ENCODE measurements around the gene IGFL3. TPM values are rescaled to one million over a fixed set of nuclear protein-coding genes. Genes with fewer than 3 reads are reported as not detected.
A peak's percentile ranks its signal among the peaks of the same experiment; 100 is the strongest.

Gene IGFL3
- total and polyA plus RNA-seq, 8 donors: not detected

GRCh38 chr19:46144756-46145155 lies 20.3 kb upstream of the IGFL3 start:
- no peak for TF ChIP-seq CTCF (IDR thresholded peaks at IDR 0.05)
- Histone ChIP-seq H3K27me3 (peaks cover 0 to 16% of the 10 kb centered on the region in 2 donors), H3K36me3 (no peaks in the 10 kb centered on the region), H3K9me3 (no peaks in the 10 kb centered on the region), H3K27ac (no peak overlapping the region), H3K4me3 (no peak overlapping the region), H3K4me1 (peaks cover 0 to 3% of the 10 kb centered on the region in 2 donors)
- DNase-seq (peak in 1 of 4 donors; percentile 10), ATAC-seq (no peak)
- intact Hi-C loops (cut with DNase I): no loop called here

GRCh38 chr19:46142294-46142693 lies 17.8 kb upstream of the IGFL3 start:
- Histone ChIP-seq H3K4me3 (no peak overlapping the region), H3K27ac (no peak overlapping the region), H3K4me1 (no peaks in the 10 kb centered on the region), H3K9me3 (no peaks in the 10 kb centered on the region), H3K27me3 (peaks cover 0 to 9% of the 10 kb centered on the region in 2 donors), H3K36me3 (no peaks in the 10 kb centered on the region)
- DNase-seq (no peak), ATAC-seq (no peak)
- intact Hi-C loops (cut with DNase I): no loop called here
- TF ChIP-seq CTCF (IDR thresholded peaks at IDR 0.05): no peak

GRCh38 chr19:46141421-46141820 lies 16.9 kb upstream of the IGFL3 start:
- TF ChIP-seq CTCF (IDR thresholded peaks at IDR 0.05): no peak
- Histone ChIP-seq H3K27ac (no peak overlapping the region), H3K4me1 (no peaks in the 10 kb centered on the region), H3K4me3 (no peak overlapping the region), H3K27me3 (peaks cover 0 to under 1% of the 10 kb centered on the region in 2 donors), H3K9me3 (no peaks in the 10 kb centered on the region), H3K36me3 (no peaks in the 10 kb centered on the region)
- ATAC-seq: peak; percentile 24
- DNase-seq: no peak
- intact Hi-C loops (cut with DNase I): no loop called here

- Histone ChIP-seq H3K36me3 (no peaks in the 10 kb centered on the region), H3K27me3 (no peaks in the 10 kb centered on the region), H3K9me3 (no peaks in the 10 kb centered on the region), H3K27ac (no peak overlapping the region), H3K4me1 (peaks cover 4 to 7% of the 10 kb centered on the region in 2 donors), H3K4me3 (no peak overlapping the region)
- ATAC-seq (no peak), DNase-seq (no peak)
- intact Hi-C loops (cut with DNase I): no loop called here
- no peak for TF ChIP-seq CTCF (IDR thresholded peaks at IDR 0.05)
Observed at GRCh38 chr19:46137915-46138473, 13.5 kb upstream of the IGFL3 start.

- no peaks in the 10 kb centered on the region for H3K9me3 ChIP-seq
- no peak overlapping the region for H3K27ac ChIP-seq
- ATAC-seq: no peak
- no peak overlapping the region for H3K4me3 ChIP-seq
- H3K36me3 ChIP-seq: no peaks in the 10 kb centered on the region
- intact Hi-C loops (cut with DNase I): no loop called here
- no peak for DNase-seq
- peaks cover 0 to 4% of the 10 kb centered on the region in 2 donors for H3K27me3 ChIP-seq
- no peak for TF ChIP-seq CTCF (IDR thresholded peaks at IDR 0.05)
- H3K4me1 ChIP-seq: peaks cover 5 to 7% of the 10 kb centered on the region in 2 donors
Observed at GRCh38 chr19:46134527-46134926, 10.0 kb upstream of the IGFL3 start.
